Measurements from ENCODE around the gene AGA. TPM values are rescaled to one million over a fixed set of nuclear protein-coding genes. Genes with fewer than 3 reads are reported as not detected.

The AGA gene
- total RNA-seq = 21.0 TPM

DNA sequence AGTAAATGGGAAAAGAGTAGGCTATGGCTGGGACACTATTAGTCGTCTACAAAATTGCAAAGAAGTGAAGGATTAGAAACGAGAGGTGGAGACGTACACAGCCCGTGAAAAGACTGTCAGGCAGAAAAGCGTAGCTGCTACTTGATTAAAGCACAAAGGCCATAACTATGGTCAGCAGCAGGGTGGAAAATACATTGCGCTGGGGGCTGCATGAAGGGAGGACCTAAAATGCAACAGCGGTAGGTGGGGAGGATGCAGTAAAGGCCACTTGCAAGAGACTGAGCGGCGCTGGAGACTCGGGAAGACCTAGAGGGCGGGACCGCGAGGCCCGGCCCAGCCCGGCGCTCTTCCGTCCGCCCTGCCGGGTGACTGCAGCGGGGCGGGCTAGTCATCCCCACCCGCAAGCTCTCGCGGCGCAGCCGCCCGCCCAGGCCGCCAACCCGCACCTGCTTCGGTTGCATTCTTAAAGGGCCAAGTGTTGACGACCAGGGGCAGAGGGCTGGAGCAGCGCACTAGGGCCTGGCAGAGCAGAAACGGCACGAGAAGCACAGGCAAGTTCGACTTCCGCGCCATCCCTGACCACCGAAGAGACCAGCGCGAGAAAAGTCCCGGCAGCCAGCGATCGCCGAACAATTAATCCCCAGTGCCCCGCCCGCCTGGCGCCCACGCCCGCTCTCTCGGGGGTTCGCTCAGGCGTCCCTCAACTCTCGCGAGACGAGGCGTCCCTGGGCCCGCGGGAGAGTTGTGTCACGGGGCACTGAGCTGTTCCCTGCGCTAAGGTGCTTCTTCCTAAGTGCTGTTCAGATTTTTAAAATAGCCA is at the start of gene AGA:
Gene AGA (minus strand): TSS at position 635 of the 820 bp plus-strand sequence. CDS start 62 bp downstream, at position 573.

Other genes starting within 250 kb of the AGA start
- gene NEIL3, start 132.6 kb downstream of the AGA start, total RNA-seq = 3.9 TPM